Stimulated activated CD8-positive, alpha-beta memory T cell treated with anti-CD3 and anti-CD28 coated beads, Interleukin-15, amount 100 ng/mL, for 4 hours (primary cell): ENCODE measurements around the gene PGM2L1.
"Not testable (repeated sequence)": the region's sequence is repeated elsewhere in the genome, so short reads cannot be mapped to it uniquely, and the experiment has no call there.

Experiments used
- DNase-seq, 2 donors: peaks; one replicate each; pipeline ENCODE4 v3.0.0-alpha.2; 2020; ENCODE audit warnings: low read depth in 2 of 2

Gene PGM2L1

GRCh38 chr11:74398244-74399159 lies at the start of gene PGM2L1:
Gene PGM2L1 (minus strand): TSS chr11:74398433. CDS start chr11:74398161, 272 bp downstream.
- peak; percentile 88 to 89 for DNase-seq

GRCh38 chr11:74447720-74448119 lies 49.5 kb upstream of the PGM2L1 start:
- no peak for DNase-seq

- DNase-seq: no peak
These were observed 48.3 kb upstream of the PGM2L1 start for GRCh38 chr11:74446532-74446938.

GRCh38 chr11:74444173-74444826 lies 46.1 kb upstream of the PGM2L1 start:
- DNase-seq: no peak

- DNase-seq: no peak
These were observed 45.0 kb upstream of the PGM2L1 start for GRCh38 chr11:74443071-74443864.

GRCh38 chr11:74442636-74443035 lies 44.4 kb upstream of the PGM2L1 start:
- no peak for DNase-seq

- no peak for DNase-seq
These were observed 40.4 kb upstream of the PGM2L1 start for GRCh38 chr11:74438681-74439080.

GRCh38 chr11:74437441-74438042 lies 39.3 kb upstream of the PGM2L1 start:
- DNase-seq: no peak

GRCh38 chr11:74434528-74434927 lies 36.3 kb upstream of the PGM2L1 start:
- no peak for DNase-seq

- no peak for DNase-seq
These were observed 31.0 kb upstream of the PGM2L1 start for GRCh38 chr11:74429205-74429604.

- no peak for DNase-seq
These were observed 29.2 kb upstream of the PGM2L1 start for GRCh38 chr11:74427384-74427886.

GRCh38 chr11:74425100-74425499 lies 26.9 kb upstream of the PGM2L1 start:
- DNase-seq: no peak

GRCh38 chr11:74418509-74418895 lies 20.3 kb upstream of the PGM2L1 start:
- no peak for DNase-seq

- DNase-seq: no peak
These were observed 19.8 kb upstream of the PGM2L1 start for GRCh38 chr11:74417860-74418508.

- DNase-seq: no peak
These were observed 19.2 kb upstream of the PGM2L1 start for GRCh38 chr11:74417379-74417804.

GRCh38 chr11:74416974-74417373 lies 18.7 kb upstream of the PGM2L1 start:
- not testable (repeated sequence) for DNase-seq

GRCh38 chr11:74412733-74413359 lies 14.6 kb upstream of the PGM2L1 start:
- DNase-seq: no peak

GRCh38 chr11:74412321-74412720 lies 14.1 kb upstream of the PGM2L1 start:
- DNase-seq: no peak

- no peak for DNase-seq
These were observed 11.4 kb upstream of the PGM2L1 start for GRCh38 chr11:74409633-74410032.

- DNase-seq: no peak
These were observed 5.5 kb upstream of the PGM2L1 start for GRCh38 chr11:74403607-74404321.
